Coronary artery (tissue), 2 donors: ENCODE measurements around the gene RAPGEF4.

Source experiments
- DNase-seq: peaks from one replicate; pipeline ENCODE4 v3.0.0-alpha.2; 2017; ENCODE audit warnings: low spot score
- H3K27ac ChIP-seq, 2 donors: fragments of 200-600 bp; sonication (generic); one replicate each; pipeline ENCODE4 v1.5.1; 2016 to 2019
- H3K4me3 ChIP-seq: fragments of 200-600 bp; sonication (generic); 2 replicates; pipeline ENCODE4 v1.5.1; 2016; ENCODE audit warnings: mild to moderate bottlenecking, moderate library complexity
- TF ChIP-seq, protein P1 (sequence below): fragments of 200-600 bp; sonication (generic); IDR thresholded peaks from one replicate; pipeline ENCODE4 v1.5.1; 2019; ENCODE audit warnings: antibody characterized with exemption

The RAPGEF4 gene

DNA sequence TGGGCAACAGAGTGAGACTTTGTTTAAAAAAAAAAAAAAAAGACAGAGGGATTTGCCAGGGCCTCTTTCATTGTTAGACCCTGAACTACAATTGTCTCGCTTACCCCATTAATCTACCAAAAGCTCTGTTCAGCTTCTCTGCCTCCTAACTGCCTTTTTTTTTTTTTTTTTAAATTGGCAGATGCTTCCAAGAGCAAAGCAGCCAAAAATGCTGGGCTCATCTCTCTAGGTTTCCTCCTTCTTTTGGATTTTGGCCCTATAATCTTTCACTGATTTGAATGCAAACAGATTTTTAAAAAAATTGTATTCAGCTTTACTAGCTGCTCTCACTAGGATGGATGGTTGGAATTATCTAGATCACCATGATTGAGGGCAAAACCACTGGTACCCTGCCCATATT lies 33.2 kb upstream of the RAPGEF4 start:
- H3K4me3 ChIP-seq = no peak overlapping the region
- TF ChIP-seq, protein P1, sequence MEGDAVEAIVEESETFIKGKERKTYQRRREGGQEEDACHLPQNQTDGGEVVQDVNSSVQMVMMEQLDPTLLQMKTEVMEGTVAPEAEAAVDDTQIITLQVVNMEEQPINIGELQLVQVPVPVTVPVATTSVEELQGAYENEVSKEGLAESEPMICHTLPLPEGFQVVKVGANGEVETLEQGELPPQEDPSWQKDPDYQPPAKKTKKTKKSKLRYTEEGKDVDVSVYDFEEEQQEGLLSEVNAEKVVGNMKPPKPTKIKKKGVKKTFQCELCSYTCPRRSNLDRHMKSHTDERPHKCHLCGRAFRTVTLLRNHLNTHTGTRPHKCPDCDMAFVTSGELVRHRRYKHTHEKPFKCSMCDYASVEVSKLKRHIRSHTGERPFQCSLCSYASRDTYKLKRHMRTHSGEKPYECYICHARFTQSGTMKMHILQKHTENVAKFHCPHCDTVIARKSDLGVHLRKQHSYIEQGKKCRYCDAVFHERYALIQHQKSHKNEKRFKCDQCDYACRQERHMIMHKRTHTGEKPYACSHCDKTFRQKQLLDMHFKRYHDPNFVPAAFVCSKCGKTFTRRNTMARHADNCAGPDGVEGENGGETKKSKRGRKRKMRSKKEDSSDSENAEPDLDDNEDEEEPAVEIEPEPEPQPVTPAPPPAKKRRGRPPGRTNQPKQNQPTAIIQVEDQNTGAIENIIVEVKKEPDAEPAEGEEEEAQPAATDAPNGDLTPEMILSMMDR = no peak
- no peak overlapping the region for H3K27ac ChIP-seq
- no peak for DNase-seq

DNA sequence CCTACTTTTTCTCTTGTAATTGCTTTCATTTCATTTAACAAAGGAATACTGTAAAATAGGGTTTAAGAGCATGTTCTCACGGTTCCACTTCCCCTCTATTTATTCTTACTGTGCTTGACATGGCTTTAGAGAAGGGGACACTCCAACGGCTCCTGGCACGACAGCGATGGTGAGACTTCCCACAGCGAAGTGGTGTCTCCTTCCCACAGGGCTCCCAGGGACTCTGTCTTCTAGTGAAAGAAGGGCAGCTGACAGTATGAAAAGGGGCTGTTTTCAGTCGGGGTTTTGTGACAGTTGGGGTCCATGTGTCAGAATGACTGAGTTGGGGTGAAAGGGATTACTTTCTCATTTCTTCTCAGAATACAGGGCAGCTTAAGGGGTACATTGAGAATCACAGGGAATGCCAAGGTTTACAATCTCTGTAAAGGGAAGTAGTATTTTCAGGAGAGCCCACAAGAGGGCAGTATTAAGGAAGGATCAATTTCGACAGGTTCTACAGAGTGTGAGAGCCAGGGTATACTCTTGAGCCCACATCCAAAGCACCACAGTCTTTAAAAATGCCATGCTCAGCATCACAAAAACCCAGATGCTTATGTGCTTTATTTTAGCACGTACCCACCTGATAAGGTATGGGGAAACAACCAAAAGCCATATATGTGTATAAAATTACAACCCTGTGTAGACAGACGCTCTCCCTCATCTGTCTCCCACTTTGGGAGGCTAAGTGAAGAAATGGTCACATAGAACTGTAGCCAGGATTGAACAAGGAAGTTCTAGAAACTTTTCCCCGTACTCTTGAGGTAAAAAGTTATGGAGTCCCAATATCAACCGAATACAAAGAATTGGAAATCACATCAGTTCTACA lies 31.3 kb upstream of the RAPGEF4 start:
- Histone ChIP-seq H3K4me3 (no peak overlapping the region), H3K27ac (no peak overlapping the region)
- no peak for DNase-seq
- TF ChIP-seq, protein P1 = no peak

DNA sequence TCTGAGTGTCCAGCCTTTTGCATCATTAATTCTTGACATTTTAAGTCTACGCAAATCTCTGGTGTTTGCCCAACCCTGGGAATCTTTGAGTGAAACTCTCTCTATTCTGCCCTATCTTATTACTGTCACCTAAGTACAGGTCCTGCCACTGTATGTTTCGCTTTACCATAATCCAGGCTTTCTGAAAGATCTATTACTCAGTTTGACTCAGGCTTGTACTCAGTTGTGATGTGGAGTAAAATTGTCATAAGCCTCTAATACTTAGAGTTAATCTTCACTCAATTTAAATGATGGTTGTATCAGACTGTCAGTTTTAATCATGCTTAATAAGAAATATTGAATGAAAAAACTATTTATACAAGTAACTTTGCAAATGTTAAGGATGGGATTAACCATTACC lies 30.3 kb upstream of the RAPGEF4 start:
- no peak overlapping the region for H3K4me3 ChIP-seq
- DNase-seq = no peak
- H3K27ac ChIP-seq = no peak overlapping the region
- TF ChIP-seq, protein P1 = no peak

DNA sequence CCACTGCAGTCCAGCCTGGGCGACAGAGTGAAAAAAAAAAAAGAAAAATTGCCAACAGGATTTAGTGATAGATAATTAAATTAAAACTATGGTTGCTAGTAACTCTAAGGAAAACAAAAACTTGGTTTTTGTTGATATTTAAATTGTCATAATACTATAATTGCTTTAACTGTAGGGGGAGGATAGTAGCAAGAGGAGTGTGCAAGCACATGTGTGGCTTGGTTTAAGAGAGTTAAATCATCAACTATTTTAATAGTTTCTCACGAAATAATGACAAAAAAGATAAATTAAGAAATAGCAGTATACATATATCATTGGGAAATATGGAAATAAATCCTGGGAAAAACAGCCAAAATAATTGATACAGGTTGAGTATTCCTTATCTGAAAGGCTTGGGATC lies 27.4 kb upstream of the RAPGEF4 start:
- no peak for DNase-seq
- H3K4me3 ChIP-seq = no peak overlapping the region
- TF ChIP-seq, protein P1 = no peak
- H3K27ac ChIP-seq = no peak overlapping the region

DNA sequence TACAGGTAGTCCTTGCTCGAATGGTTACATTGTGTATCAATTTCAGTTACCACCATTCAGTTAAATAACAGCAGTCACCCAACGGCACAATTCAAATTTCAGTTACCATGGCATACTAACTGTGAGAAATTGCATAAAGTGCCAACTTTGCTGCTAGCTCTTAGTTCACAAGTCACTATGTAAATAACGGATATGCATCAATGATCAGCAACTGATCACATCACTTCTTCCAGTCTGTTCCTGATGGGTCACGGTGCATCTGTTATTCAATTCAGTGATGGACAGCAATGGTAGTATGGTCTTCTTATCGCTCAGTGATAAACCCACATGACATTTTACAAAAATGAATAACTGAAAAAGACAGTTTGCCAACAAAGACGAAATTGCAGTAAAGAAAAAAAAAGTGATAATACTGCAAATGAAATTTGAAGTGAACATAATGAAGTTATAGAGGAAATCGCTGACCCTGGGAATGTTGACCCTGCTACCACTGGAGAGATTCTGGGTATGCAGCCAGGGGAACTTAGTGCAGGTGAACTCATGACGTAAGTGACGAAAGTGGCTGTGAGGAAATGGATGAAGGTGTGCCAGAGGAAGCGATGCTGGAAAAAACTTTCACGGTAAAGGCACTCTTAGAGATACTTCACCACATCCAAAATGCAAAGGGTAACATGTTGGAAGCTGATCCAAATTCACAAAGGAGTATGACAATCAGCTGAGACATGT lies 25.9 kb upstream of the RAPGEF4 start:
- no peak overlapping the region for H3K27ac ChIP-seq
- no peak overlapping the region for H3K4me3 ChIP-seq
- TF ChIP-seq, protein P1 = no peak
- DNase-seq = no peak

DNA sequence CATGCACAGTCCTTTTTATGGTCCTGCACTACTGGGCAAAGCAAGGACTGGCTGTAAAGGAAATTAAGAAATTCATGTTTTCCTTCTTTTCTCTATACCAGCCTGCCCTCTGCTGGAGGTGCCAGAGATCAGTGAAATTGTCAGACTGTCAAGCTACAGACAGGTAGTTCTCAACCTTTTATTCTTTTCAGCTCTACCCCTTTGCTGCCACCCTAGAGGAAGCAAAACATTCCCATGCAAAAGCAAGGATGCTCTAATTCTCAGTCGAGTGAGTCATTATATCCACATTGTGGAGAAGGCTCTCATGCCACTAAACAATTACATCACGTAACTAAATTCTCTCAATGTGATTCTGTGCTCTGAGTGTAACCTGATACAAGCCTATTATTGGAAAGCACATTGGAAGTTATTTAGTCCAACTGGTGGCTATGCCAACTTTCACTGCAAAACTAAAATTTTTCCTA lies 25.0 kb upstream of the RAPGEF4 start:
- no peak for DNase-seq
- Histone ChIP-seq H3K27ac (no peak overlapping the region), H3K4me3 (no peak overlapping the region)
- TF ChIP-seq, protein P1 = no peak
